Breast epithelium (tissue), 4 donors: ENCODE results near the gene VPS37D. TPM values are rescaled to one million over a fixed set of nuclear protein-coding genes. Genes with fewer than 3 reads are reported as not detected.

ENCODE experiments used
- DNase-seq, 2 donors: peaks; one replicate each; pipeline ENCODE4 v3.0.0-alpha.2; 2019; ENCODE audit warnings: low spot score in 2 of 2
- H3K27ac ChIP-seq, 2 donors: fragments of 200-600 bp; sonication (generic) in 1 of 2; one replicate each; pipeline ENCODE4 v1.5.1; 2016 to 2019; ENCODE audit warnings: mild to moderate bottlenecking in 1 of 2
- H3K27me3 ChIP-seq, 2 donors: fragments of 200-600 bp; sonication (generic) in 1 of 2; one replicate each; pipeline versions ENCODE4 v1.5.1 to v1.6.0; 2017 to 2019; ENCODE audit warnings: control low read depth in 1 of 2, mild to moderate bottlenecking in 1 of 2
- H3K36me3 ChIP-seq: fragments of 200-600 bp; one replicate; pipeline ENCODE4 v1.5.1; 2019
- H3K4me1 ChIP-seq, 2 donors: fragments of 200-600 bp; sonication (generic); one replicate each; pipeline ENCODE4 v1.5.1; 2016 to 2019; ENCODE audit warnings: control low read depth in 1 of 2
- H3K4me3 ChIP-seq, 3 donors: fragments of 200-600 bp; sonication (generic); 1 replicate in 2 of 3; 2 replicates in 1 of 3; pipeline ENCODE4 v1.5.1; 2016 to 2019; ENCODE audit warnings: mild to moderate bottlenecking in 3 of 3, moderate library complexity in 2 of 3
- H3K9me3 ChIP-seq, 2 donors: fragments of 200-600 bp; sonication (generic) in 1 of 2; one replicate each; pipeline ENCODE4 v1.5.1; 2016 to 2019; ENCODE audit warnings: control low read depth in 1 of 2
- CTCF ChIP-seq, 3 donors: fragments of 450-650 bp; IDR thresholded peaks; one replicate each; pipeline ENCODE4 v1.5.1; 2016 to 2017; ENCODE audit warnings: antibody characterized with exemption in 3 of 3, mild to moderate bottlenecking in 3 of 3, moderate library complexity in 3 of 3
- POLR2A ChIP-seq: fragments of 450-650 bp; IDR thresholded peaks from one replicate; pipeline ENCODE4 v1.6.1; 2016; ENCODE audit warnings: antibody characterized with exemption, mild to moderate bottlenecking, moderate library complexity
- POLR2AphosphoS5 ChIP-seq, 3 donors: sonication (generic); formaldehyde crosslinking; IDR thresholded peaks; one replicate each; pipeline ENCODE4 v1.6.1; 2017; ENCODE audit warnings: antibody characterized with exemption in 3 of 3
- intact Hi-C: fragments of 100-400 bp; cut with DNase I; formaldehyde crosslinking; loops from one replicate; pipeline ENCODE4 v1.15.1; 2023; ENCODE audit warnings: low total_unique reads
- total RNA-seq, 3 donors: library from RNA; depleted of rRNA; stranded (reverse); fragments of >200 nt; gene quantifications; one replicate each; pipeline ENCODE4 v1.1.0, GENCODE V29; 2016

The VPS37D gene
- total RNA-seq, 3 donors from 2014 or later = 3.5 to 5.9 (median 3.8) TPM

- H3K4me1 ChIP-seq = peaks cover 0 to 3% of the 10 kb centered on the region in 2 donors
- intact Hi-C loops = no loop called here
- H3K27ac ChIP-seq = no peak overlapping the region
- no peaks in the 10 kb centered on the region for H3K9me3 ChIP-seq
- TF ChIP-seq POLR2A (no peak), POLR2AphosphoS5 (IDR thresholded peaks at IDR 0.05) (no peak), CTCF (IDR thresholded peaks at IDR 0.05) (no peak)
- no peak for DNase-seq
- peak overlapping the region in 2 of 3 donors; percentile 47 to 70 for H3K4me3 ChIP-seq
- peaks cover 2 to 22% of the 10 kb centered on the region in 2 donors for H3K27me3 ChIP-seq
- no peaks in the 10 kb centered on the region for H3K36me3 ChIP-seq
These were observed 20.6 kb upstream of the VPS37D start for GRCh38 chr7:73646785-73647724.

- Histone ChIP-seq H3K4me1 (peaks cover 0 to 3% of the 10 kb centered on the region in 2 donors), H3K27ac (no peak overlapping the region), H3K36me3 (no peaks in the 10 kb centered on the region), H3K4me3 (peak overlapping the region; percentile 21 to 70 (median 47)), H3K9me3 (no peaks in the 10 kb centered on the region), H3K27me3 (peaks cover 2 to 22% of the 10 kb centered on the region in 2 donors)
- intact Hi-C loops = no loop called here
- no peak for DNase-seq
- TF ChIP-seq POLR2AphosphoS5 (IDR thresholded peaks at IDR 0.05) (no peak), POLR2A (no peak), CTCF (IDR thresholded peaks at IDR 0.05) (no peak)
These were observed 19.7 kb upstream of the VPS37D start for GRCh38 chr7:73647725-73648592.

- TF ChIP-seq CTCF (IDR thresholded peaks at IDR 0.05) = no peak
- no peak for TF ChIP-seq POLR2AphosphoS5 (IDR thresholded peaks at IDR 0.05)
- no peak for TF ChIP-seq POLR2A
- intact Hi-C loops = no loop called here
- no peak overlapping the region for H3K27ac ChIP-seq
- H3K9me3 ChIP-seq = no peaks in the 10 kb centered on the region
- no peaks in the 10 kb centered on the region for H3K36me3 ChIP-seq
- H3K27me3 ChIP-seq = peaks cover 2 to 22% of the 10 kb centered on the region in 2 donors
- H3K4me1 ChIP-seq = peaks cover 0 to 3% of the 10 kb centered on the region in 2 donors
- no peak overlapping the region for H3K4me3 ChIP-seq
- no peak for DNase-seq
These were observed 18.9 kb upstream of the VPS37D start for GRCh38 chr7:73648593-73649332.

- H3K4me1 ChIP-seq = peaks cover 0 to 3% of the 10 kb centered on the region in 2 donors
- no peaks in the 10 kb centered on the region for H3K9me3 ChIP-seq
- no peak for DNase-seq
- peaks cover 2 to 22% of the 10 kb centered on the region in 2 donors for H3K27me3 ChIP-seq
- no peak overlapping the region for H3K4me3 ChIP-seq
- no peaks in the 10 kb centered on the region for H3K36me3 ChIP-seq
- H3K27ac ChIP-seq = no peak overlapping the region
- intact Hi-C loops = no loop called here
- TF ChIP-seq POLR2A (no peak), CTCF (IDR thresholded peaks at IDR 0.05) (no peak), POLR2AphosphoS5 (IDR thresholded peaks at IDR 0.05) (no peak)
These were observed 18.1 kb upstream of the VPS37D start for GRCh38 chr7:73649576-73649975.
